Hepatocyte (in vitro differentiated cells): ENCODE results near the gene COX6B1. TPM values are rescaled to one million over a fixed set of nuclear protein-coding genes. Genes with fewer than 3 reads are reported as not detected.

ENCODE experiments used
- DNase-seq: peaks from one replicate; pipeline ENCODE4 v3.0.0-alpha.2; 2016; ENCODE audit warnings: low spot score
- H2AFZ ChIP-seq: fragments of 200-600 bp; sonication (generic); 2 replicates; pipeline ENCODE4 v1.6.0; 2016; ENCODE audit warnings: antibody characterized with exemption, mild to moderate bottlenecking
- H3K27ac ChIP-seq: fragments of 200-600 bp; sonication (generic); 2 replicates; pipeline ENCODE4 v1.5.1; 2016; ENCODE audit warnings: mild to moderate bottlenecking
- H3K27me3 ChIP-seq: fragments of 200-600 bp; sonication (generic); 2 replicates; pipeline ENCODE4 v1.6.1; 2016
- H3K36me3 ChIP-seq: fragments of 200-600 bp; sonication (generic); replicated peaks from 2 replicates; pipeline ENCODE4 v1.5.1; 2016; ENCODE audit warnings: low read depth; ENCODE audit not compliant: insufficient read depth
- H3K4me1 ChIP-seq: fragments of 200-600 bp; sonication (generic); 2 replicates; pipeline ENCODE4 v1.5.1; 2016; ENCODE audit warnings: mild to moderate bottlenecking, moderate library complexity; ENCODE audit not compliant: insufficient read depth
- H3K4me2 ChIP-seq: fragments of 200-600 bp; sonication (generic); 2 replicates; pipeline ENCODE4 v1.6.0; 2016
- H3K4me3 ChIP-seq: fragments of 200-600 bp; sonication (generic); 2 replicates; pipeline ENCODE4 v1.5.1; 2016; ENCODE audit warnings: mild to moderate bottlenecking
- H3K79me2 ChIP-seq: fragments of 200-600 bp; sonication (generic); 2 replicates; pipeline ENCODE4 v1.6.0; 2017; ENCODE audit warnings: mild to moderate bottlenecking
- H3K9me2 ChIP-seq: fragments of 200-600 bp; sonication (generic); replicated peaks from 2 replicates; pipeline ENCODE4 v1.6.0; 2017; ENCODE audit warnings: mild to moderate bottlenecking; ENCODE audit not compliant: insufficient read depth
- H3K9me3 ChIP-seq: fragments of 200-600 bp; sonication (generic); 2 replicates; pipeline ENCODE4 v1.5.1; 2016; ENCODE audit warnings: low read depth, mild to moderate bottlenecking
- H4K20me1 ChIP-seq: fragments of 200-600 bp; sonication (generic); 2 replicates; pipeline ENCODE4 v1.6.0; 2016; ENCODE audit warnings: mild to moderate bottlenecking; ENCODE audit not compliant: insufficient read depth, poor library complexity, severe bottlenecking
- EZH2 ChIP-seq: fragments of 200-600 bp; sonication (generic); IDR thresholded peaks from 2 replicates; pipeline ENCODE4 v1.6.1; 2016; ENCODE audit warnings: antibody characterized with exemption, mild to moderate bottlenecking, borderline replicate concordance
- EZH2phosphoT487 ChIP-seq: fragments of 200-600 bp; sonication (generic); IDR thresholded peaks from one replicate; pipeline ENCODE4 v1.6.1; 2018; ENCODE audit warnings: antibody characterized with exemption, mild to moderate bottlenecking, low read depth, moderate library complexity; ENCODE audit not compliant: unreplicated experiment, severe bottlenecking
- WGBS: methylation state at CpG from one replicate; pipeline ENCODE4 v1.1.6; 2016; ENCODE audit warnings: low lambda C conversion rate; ENCODE audit errors: missing lambda C conversion rate; 5-methylcytosine and 5-hydroxymethylcytosine counted together
- polyA plus RNA-seq: library from polyadenylated mRNA; unstranded; fragments of >200 nt; fragmentation: Nextera tagmentation; extraction: Ambion mirVana; gene quantifications from 2 replicates; pipeline ENCODE4 v1.2.1, GENCODE V29; 2016
- total RNA-seq: library from RNA; depleted of rRNA; stranded (reverse); fragments of >200 nt; gene quantifications from 2 replicates; pipeline ENCODE4 v1.2.3, GENCODE V29; 2014
- TF ChIP-seq, protein P1 (sequence below): fragments of 200-600 bp; sonication (generic); IDR thresholded peaks from 2 replicates; pipeline ENCODE4 v1.5.1; 2016; ENCODE audit warnings: antibody characterized with exemption, mild to moderate bottlenecking; ENCODE audit not compliant: poor library complexity

COX6B1 gene
- total and polyA plus RNA-seq, 2 experiments from 2014 or later = 586 to 692 TPM

GRCh38 chr19:35639863-35640262 is 8.3 kb upstream of the COX6B1 start:
- DNase-seq = no peak
- no peaks in the 10 kb centered on the region for H3K9me2 ChIP-seq
- no peaks in the 10 kb centered on the region for H4K20me1 ChIP-seq
- no peaks in the 10 kb centered on the region for H3K27me3 ChIP-seq
- no peak overlapping the region for H3K4me3 ChIP-seq
- no peaks in the 10 kb centered on the region for H3K9me3 ChIP-seq
- no peaks in the 10 kb centered on the region for H3K79me2 ChIP-seq
- no peak overlapping the region for H2AFZ ChIP-seq
- WGBS = 90% methylated on average over 8 of the region's 8 CpGs
- H3K27ac ChIP-seq = no peak overlapping the region
- H3K4me1 ChIP-seq = peaks cover 8% of the 10 kb centered on the region
- TF ChIP-seq, protein P1, sequence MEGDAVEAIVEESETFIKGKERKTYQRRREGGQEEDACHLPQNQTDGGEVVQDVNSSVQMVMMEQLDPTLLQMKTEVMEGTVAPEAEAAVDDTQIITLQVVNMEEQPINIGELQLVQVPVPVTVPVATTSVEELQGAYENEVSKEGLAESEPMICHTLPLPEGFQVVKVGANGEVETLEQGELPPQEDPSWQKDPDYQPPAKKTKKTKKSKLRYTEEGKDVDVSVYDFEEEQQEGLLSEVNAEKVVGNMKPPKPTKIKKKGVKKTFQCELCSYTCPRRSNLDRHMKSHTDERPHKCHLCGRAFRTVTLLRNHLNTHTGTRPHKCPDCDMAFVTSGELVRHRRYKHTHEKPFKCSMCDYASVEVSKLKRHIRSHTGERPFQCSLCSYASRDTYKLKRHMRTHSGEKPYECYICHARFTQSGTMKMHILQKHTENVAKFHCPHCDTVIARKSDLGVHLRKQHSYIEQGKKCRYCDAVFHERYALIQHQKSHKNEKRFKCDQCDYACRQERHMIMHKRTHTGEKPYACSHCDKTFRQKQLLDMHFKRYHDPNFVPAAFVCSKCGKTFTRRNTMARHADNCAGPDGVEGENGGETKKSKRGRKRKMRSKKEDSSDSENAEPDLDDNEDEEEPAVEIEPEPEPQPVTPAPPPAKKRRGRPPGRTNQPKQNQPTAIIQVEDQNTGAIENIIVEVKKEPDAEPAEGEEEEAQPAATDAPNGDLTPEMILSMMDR = no peak
- TF ChIP-seq EZH2phosphoT487 (no peak), EZH2 (no peak)
- H3K36me3 ChIP-seq = no peaks in the 10 kb centered on the region
- H3K4me2 ChIP-seq = no peak overlapping the region

GRCh38 chr19:35641515-35642151 is 6.5 kb upstream of the COX6B1 start, which contains the start of gene ETV2:
ETV2 (plus strand) TSS chr19:35641745; CDS start chr19:35642461, 716 bp downstream.
- no peaks in the 10 kb centered on the region for H3K79me2 ChIP-seq
- no peaks in the 10 kb centered on the region for H3K9me2 ChIP-seq
- H4K20me1 ChIP-seq = no peaks in the 10 kb centered on the region
- TF ChIP-seq, protein P1 = no peak
- no peak for TF ChIP-seq EZH2phosphoT487
- no peak within 1 kb of the TSS for H2AFZ ChIP-seq
- H3K4me3 ChIP-seq = no peak within 1 kb of the TSS
- no peak within 1 kb of the TSS for H3K27ac ChIP-seq
- peaks cover 12% of the 10 kb centered on the region for H3K4me1 ChIP-seq
- no peaks in the 10 kb centered on the region for H3K27me3 ChIP-seq
- DNase-seq = no peak
- H3K4me2 ChIP-seq = peak within 1 kb of the TSS; percentile 94
- WGBS = 40% methylated on average over 21 of the region's 28 CpGs
- H3K36me3 ChIP-seq = no peaks in the 10 kb centered on the region
- no peaks in the 10 kb centered on the region for H3K9me3 ChIP-seq

DNA sequence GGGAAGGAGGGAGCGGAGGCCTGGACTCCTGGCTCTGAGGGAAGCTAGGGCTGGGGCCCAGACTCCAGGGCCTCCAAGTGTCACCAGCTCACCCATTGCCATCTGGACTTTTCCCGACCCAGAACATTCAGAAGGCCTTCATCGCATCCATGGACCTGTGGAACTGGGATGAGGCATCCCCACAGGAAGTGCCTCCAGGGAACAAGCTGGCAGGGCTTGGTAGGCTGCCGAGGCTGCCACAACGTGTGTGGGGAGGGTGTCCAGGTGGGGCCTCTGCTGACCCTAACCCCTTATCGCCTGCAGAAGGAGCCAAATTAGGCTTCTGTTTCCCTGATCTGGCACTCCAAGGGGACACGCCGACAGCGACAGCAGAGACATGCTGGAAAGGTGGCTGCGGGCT is 5.8 kb upstream of the COX6B1 start:
- Histone ChIP-seq H3K27me3 (no peaks in the 10 kb centered on the region), H4K20me1 (no peaks in the 10 kb centered on the region), H3K79me2 (no peaks in the 10 kb centered on the region), H3K4me3 (no peak overlapping the region), H2AFZ (no peak overlapping the region), H3K4me2 (peak overlapping the region; percentile 94), H3K4me1 (peaks cover 12% of the 10 kb centered on the region), H3K9me2 (no peaks in the 10 kb centered on the region), H3K27ac (no peak overlapping the region), H3K36me3 (no peaks in the 10 kb centered on the region), H3K9me3 (no peaks in the 10 kb centered on the region)
- TF ChIP-seq EZH2 = no peak
- WGBS = 77% methylated on average over 10 of the region's 10 CpGs
- no peak for DNase-seq

DNA sequence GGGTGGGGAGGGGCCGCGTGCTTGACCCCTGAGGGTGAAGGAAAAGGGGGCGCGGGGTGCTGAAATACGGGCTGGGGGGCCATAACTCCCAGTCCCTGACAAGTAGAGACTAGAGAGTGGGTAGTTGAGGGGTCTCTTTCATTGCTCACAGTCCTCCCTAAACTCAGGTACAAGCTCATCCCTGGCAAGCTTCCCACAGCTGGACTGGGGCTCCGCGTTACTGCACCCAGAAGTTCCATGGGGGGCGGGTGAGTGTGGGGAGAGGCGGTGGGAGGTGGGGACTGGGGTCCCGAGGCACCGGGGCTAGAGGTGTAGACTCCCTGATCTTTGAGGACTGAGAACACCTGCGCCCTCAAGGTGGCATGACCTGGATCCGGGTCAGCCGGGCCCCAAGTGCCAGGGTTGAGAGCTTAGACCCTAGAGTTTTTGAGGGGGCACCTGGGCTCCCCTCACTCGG is 5.3 kb upstream of the COX6B1 start:
- DNase-seq = no peak
- 41% methylated on average over 8 of the region's 15 CpGs for WGBS
- Histone ChIP-seq H3K36me3 (no peaks in the 10 kb centered on the region), H3K27me3 (no peaks in the 10 kb centered on the region), H4K20me1 (no peaks in the 10 kb centered on the region), H3K9me3 (no peaks in the 10 kb centered on the region), H3K4me3 (peak overlapping the region; percentile 54), H3K27ac (peak overlapping the region; percentile 96), H3K4me2 (peak overlapping the region; percentile 94), H3K9me2 (no peaks in the 10 kb centered on the region), H3K4me1 (peaks cover 12% of the 10 kb centered on the region), H2AFZ (peak overlapping the region; percentile 84), H3K79me2 (no peaks in the 10 kb centered on the region)
- TF ChIP-seq, protein P1 = no peak
- TF ChIP-seq EZH2 (no peak), EZH2phosphoT487 (no peak)
